Measurements from ENCODE around the gene HOXD4.

GRCh38 chr2:176199902-176200301 lies 48.6 kb downstream of the HOXD4 start:
- TF ChIP-seq CTCF (IDR thresholded peaks at IDR 0.05; ENCODE audit: low read depth, low read length, poor library complexity, severe bottlenecking) (no peak), EZH2phosphoT487 (IDR thresholded peaks at IDR 0.05; ENCODE audit: borderline replicate concordance, low read length) (no peak)
